Esophagus mucosa (tissue), 1 donor: Measurements from ENCODE around the gene ATG2A. TPM values are rescaled to one million over a fixed set of nuclear protein-coding genes. Genes with fewer than 3 reads are reported as not detected.
A peak's percentile ranks its signal among the peaks of the same experiment; 100 is the strongest.

Experiments used
- ATAC-seq: fragments of 200-7000 bp; cut with Tn5 transposase; one replicate; pipeline ENCODE4 v1.9.1; 2020
- total RNA-seq: library from RNA; stranded (reverse); gene quantifications from one replicate; pipeline ENCODE4 v1.2.4, GENCODE V29; 2023
- donor health status: DM: yes; HTN: yes; CAD: no.

The ATG2A gene
- total RNA-seq, 1 donor from 2014 or later, result 10.7 TPM

GRCh38 chr11:64900774-64901173, 16.2 kb downstream of the ATG2A start:
- ATAC-seq, result no peak

DNA sequence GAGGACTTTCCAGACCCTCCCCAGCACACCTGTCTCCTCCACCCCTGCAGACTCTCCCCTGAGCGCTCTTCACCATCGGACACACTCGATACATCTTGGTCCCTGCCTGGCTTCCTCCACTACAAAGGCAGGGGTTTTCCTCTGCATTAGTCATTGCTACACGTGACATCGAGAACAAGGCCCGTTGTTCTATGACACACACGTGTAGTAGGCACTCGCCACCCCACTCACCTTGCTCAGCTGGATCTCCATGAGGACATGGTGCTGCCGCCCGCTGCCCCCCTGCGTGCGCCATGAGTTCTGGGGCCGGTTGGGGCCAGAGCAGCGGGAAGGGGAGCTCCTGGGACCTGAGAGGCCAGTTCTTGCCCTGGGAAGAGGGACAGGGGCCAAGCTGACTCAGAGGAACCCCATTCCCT, 16.7 kb downstream of the ATG2A start:
- ATAC-seq, result peak; percentile 80

DNA sequence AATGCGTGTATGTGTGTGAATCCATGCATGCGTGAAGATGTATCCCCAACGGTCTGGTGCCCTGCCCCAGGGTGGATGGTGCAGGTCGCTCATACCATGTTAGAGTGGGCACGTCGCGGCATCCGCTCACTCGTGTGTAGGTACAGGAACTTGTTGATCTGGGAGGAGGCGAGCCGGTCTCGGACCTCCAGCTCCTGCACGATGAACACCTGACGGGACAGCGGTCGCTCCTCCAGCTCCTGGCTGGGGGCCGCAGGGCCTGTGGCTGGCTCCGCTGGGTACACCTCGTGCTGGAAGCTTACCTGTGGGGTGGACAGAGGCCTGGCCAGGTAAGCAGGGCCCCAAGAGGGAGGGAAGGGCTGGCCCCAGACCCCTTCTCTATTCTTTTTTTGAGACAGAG, 18.5 kb downstream of the ATG2A start:
- ATAC-seq, result no peak

GRCh38 chr11:64898076-64898445, 18.9 kb downstream of the ATG2A start:
- no peak for ATAC-seq

- ATAC-seq, result no peak
Measured at GRCh38 chr11:64897381-64898075, 19.5 kb downstream of the ATG2A start.

- no peak for ATAC-seq
Measured at GRCh38 chr11:64896448-64897022, 20.5 kb downstream of the ATG2A start.

- ATAC-seq, result no peak
Measured at GRCh38 chr11:64894812-64895452, 22.1 kb downstream of the ATG2A start.

DNA sequence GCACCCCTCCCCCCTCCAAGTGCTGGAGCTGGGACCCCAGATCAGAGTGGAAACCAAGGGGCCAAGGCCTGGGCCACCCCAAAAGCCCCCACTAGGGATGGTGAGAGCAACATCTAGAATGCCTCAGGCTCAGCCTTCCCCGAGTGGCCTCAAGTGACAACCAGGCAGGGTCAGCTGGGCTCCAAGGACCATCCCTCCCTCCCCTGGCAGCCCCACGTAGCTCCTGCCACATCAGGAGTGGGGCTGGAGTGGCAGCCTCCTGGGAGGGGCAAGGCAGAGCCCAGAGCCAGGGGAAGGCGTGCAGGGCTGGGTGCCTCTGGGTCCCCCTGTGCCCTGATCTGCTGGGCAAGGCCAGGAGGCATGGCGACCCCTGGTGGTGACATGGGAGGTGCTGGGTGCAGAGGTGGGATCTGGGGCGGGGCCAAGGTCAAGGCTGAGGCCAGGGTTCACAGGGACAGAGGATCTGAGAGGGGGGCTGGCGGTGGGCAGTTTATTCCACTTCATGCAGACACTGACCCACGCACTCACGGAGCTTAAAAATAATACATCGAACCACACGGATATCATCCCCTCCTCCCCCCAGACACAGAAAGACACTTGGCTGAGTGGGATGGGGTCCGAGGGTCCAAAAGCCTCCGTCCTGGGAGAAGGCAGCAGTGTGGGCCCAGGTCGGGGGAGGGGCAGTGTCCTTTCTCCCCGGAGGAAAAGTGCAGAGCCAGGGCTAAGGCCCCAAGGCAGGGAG, 22.8 kb downstream of the ATG2A start:
- peak; percentile 62 for ATAC-seq

- ATAC-seq, result no peak
Measured at GRCh38 chr11:64893194-64894069, 23.6 kb downstream of the ATG2A start.

GRCh38 chr11:64892838-64893193, 24.2 kb downstream of the ATG2A start:
- ATAC-seq, result no peak

GRCh38 chr11:64892411-64892831, 24.6 kb downstream of the ATG2A start:
- no peak for ATAC-seq

GRCh38 chr11:64891880-64892279, 25.1 kb downstream of the ATG2A start:
- no peak for ATAC-seq

GRCh38 chr11:64891215-64891848, 25.7 kb downstream of the ATG2A start:
- no peak for ATAC-seq

DNA sequence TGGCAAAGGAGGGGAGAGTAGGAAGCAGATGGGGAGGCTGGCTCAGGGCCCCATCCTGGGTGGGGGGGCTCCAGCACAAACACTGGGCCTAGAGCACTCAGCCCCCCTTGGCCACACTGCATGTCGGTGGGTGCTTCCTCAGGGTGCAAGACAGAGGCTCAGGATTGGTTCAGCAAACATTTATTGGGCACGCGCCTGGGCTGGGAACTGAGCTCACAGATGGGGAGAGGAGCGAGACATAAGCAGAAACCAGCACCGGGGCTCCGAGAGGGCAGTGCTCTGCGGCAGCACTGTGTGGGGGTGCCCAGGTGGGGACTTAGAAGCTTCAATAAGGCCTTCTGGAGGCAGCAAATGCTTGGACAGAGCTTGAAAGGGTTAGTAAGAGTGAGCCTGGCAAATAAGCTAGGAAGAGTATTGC, 26.5 kb downstream of the ATG2A start:
- no peak for ATAC-seq

DNA sequence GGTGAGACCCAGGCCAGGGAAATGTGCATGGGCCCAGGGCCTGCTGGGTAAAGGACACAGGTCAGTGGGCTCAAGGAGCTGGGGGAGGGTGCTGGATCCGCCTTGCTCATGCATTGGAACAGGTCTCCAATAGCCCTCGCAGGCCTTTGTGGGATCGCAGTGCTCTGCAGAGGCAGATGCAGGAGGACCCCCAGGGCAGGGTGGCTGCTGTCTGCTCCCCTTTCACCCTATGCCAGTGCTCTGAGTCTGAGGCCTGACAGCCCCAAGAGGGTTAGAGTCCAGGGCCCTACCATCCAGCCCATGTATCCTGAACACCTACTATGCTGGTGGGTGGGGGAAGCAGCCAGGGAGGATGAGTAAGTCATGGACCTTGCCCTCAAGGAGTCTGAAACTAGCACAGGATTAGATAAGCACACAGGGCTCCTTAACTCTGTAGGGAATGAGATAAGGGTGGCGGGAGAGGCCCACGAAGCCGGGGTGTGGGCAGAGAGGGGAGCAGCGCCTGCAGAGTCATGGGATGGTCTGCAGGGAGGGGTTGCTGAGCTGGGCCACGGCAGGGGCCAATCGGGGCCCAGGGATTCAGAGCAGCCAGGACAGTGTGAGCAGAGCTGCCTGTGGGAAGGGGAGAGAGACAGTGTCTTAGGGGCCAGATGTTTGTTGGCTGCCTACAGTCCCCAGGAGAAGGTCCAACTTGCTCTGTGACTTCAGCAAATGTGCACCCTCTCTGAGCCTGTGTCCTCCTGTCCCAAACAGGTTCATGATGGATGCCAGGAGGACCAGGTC, 28.1 kb downstream of the ATG2A start:
- ATAC-seq, result no peak

- no peak for ATAC-seq
Measured at GRCh38 chr11:64888406-64888728, 28.6 kb downstream of the ATG2A start.

DNA sequence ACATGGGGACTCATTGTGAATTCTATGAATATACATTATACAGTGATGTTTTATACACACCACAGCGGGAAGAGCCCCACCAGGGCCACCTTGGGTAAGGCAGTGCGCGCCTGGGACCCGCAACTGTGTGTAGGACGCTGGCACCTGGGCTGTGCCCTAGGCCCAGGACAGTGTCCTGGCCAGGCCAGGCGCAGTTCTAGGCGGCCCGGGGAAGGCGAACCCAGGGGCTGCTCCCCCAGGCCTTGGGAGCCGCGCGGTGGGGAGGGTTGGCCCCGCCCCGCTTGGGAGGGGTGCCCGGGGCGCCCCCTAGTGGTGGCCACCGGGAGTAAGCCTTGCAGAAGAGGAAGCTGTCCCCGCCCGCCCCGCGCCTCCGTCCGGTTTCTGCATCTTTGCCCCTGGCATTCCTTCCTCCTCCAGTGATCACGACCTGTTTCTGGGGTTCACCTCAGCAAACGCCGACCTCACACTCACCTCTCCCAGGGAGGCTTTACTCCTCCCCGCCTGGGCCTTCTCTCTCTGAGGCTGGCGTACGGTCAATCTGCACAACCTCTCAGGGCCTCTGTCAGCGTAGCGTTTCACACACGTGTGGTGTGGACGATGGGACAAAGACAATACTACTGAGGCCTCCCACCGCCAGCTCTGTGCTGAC, 29.1 kb downstream of the ATG2A start:
- ATAC-seq, result peak; percentile 83

DNA sequence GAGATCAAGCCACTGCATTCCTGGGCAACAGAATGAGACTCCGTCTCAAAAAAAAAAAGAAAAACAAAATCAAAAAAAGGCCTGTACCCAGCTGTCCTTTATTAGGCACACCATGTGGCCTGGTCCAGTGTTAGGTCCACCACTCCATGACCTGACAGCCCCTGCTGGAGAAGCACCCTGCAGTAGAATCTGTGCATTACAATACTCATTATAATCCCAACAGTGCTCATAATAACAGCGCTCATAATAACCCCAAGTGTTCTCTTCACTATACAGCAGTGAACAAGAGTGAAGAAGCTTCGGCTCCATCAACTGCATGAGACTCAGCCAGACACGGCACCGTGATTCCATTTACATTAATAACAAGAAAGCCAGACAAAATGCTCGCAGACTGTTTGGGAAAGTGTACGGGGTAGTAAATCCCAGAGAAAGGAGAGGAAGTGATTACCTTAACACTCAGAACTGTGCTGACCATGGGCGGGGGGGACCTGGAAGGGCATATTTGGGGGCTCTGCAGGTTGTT, 29.7 kb downstream of the ATG2A start:
- ATAC-seq, result no peak

DNA sequence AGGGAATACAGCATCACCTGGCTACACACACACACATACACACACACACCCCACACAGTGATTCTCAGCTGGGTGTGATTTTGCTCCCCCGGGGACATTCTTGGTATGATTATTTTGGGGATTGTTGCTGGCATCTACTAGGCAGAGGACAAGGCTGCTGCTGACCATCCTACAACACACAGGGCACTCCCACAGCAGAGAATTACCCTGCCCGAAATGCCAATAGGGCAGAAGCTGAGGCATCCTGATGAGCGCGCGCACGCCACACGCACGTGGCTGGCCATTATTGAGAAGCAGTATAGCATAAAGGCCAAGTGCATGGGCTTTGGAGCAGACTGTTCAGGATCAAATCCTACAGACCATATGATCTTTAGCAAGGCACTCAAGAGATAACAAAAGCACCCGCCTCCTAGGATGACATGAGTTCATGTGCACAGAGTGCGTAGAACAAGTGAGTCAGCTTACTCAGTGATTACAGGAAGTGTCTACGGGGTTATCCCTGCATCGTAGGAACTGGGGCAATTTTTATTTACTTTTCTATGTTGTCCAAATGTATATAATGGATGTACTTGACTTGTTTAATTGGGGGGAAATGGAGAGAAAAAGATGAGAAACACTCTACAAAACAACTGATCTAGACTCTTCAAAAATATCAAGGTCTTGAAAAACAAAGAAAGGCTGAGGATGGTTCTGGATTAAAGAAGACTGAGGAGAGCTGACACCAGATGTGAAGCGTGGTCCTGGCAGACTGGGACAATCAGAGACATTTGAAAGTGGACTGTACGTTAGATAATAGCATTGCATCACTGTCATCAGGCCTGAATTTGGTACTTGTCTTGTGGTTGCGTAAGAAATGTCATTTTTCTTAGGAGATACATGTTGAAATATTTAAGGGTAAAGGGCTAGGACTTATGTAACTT, 31.4 kb downstream of the ATG2A start:
- ATAC-seq, result peak; percentile 34
